ENCODE data around the gene TXK.
A peak's percentile ranks its signal among the peaks of the same experiment; 100 is the strongest.

TXK gene

DNA sequence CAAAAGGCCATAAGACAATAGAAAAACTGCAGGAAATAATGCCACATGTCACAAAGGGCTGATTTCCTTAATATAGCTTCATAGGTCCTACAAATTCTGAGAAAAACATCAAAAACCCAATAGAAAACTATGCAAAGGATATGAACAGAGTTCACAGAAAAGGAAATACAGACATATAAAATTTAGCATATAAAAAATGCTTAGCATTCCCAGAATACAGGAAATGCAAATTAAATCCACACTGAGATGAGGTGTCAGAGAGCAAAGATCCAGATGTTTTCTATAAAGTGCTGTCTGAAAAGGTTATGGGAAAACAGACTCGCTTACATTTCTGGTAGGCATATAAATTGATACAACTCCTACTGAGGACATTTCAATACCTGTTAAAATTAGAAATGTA lies 33.8 kb downstream of the TXK start:
- no peak for DNase-seq

DNA sequence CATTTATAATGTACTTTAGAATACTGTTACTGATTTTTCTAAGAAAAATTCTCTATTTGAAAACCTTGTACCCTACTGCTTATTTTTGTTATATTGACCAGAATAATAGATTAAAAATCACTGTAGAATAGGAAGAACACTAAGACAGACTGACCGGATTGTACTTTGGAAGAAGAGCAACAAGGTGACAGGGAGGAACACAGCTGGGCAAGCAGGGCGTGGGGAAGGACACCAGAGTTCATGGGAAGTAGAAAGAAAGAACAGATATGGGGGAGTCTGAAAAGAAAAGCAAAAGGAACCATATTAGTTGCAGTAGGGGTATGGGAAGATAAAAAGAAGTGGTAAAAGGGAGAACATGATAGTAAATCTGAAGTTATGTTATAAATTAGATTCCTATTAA lies 38.6 kb downstream of the TXK start:
- DNase-seq = no peak

DNA sequence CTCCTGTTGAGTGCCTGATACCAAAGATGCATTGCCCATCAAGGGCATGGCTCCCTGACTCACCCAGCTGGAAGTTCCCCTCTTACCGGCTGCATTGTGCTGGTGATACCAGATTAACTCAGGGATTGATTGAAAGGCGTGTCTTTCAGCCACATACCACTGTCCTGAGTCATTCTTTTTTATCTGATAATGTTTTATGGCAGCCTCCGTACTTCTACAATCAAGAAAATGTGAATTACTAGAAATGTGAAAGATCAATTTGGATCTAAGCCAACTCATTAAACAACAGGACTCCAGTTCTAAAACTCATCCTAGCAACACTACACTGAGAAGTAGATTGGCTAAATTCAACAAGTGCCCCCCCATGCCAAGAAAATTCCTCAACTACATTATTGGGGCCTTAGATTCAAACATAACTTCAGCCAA lies 40.0 kb downstream of the TXK start:
- DNase-seq = no peak

DNA sequence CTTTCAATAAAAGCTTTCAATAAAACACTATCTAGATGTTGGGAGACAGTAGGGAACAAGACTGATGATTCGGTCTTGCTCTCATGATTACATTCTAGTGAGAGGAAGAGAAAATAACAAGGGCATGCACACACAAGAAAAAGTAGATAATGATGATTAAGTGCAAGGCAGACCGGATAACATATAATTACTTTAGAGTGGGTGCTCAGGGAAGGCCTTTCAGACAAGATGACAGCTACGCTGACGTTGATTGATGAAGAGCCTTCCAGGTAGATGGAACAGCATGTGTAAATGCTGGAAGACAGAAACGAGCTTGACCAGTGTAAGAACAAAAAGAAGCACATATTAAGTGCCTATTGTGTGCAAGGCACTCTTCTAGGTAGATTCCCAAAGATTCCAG lies 43.4 kb downstream of the TXK start:
- no peak for DNase-seq

DNA sequence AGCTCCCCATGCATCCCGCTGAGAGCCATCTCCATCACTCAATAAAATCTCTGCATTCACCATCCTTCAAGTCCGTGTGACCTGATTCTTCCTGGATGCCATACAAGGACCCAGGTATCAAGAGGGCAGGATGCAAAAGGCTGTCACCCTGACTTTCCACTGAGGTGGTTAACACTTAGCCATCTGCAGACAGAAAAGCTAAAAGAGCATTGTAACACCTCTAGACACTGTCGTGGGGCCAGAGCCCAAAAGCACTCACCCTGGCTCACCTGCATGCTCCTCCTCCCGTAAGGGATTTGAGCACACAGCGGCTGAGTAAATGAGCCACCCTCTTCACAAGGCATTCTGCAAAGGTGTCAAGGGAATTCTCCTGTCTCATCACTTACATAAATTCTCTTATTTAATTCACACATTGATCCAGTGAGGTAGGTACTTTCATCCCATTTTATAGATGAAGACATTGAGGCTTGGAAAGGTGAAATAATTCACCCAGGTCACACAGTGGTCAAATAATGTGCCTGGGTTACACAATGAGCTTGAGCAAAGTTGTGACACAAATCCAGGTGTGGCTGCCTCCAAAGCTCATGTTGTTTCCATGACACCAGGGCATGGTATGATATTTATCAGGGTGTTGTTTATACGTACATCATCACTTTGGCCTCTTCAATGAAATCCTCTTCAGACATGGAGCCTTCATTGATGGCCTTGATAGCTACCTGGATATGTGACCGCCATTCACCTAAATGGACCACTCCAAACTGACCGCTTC lies 48.0 kb downstream of the TXK start:
- no peak for DNase-seq

DNA sequence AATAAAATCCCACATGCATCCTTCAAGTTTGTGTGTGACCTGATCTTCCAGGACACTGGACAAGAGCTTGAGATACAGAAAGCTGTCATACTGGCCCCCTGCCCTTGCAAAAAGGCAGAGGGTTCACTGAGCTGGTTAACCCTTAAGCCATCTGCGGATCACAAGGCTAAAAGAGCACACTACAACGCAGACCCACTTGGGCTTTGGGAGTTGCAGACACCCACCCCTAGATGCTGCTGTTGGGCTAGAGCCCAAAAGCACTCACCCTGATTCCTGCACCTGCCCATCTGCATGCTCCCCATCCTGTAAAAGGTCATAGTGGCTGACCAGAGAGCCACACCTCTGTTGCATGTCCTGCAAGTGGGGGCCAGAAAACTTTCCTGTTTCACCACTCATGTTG lies 51.1 kb downstream of the TXK start:
- DNase-seq = no peak

DNA sequence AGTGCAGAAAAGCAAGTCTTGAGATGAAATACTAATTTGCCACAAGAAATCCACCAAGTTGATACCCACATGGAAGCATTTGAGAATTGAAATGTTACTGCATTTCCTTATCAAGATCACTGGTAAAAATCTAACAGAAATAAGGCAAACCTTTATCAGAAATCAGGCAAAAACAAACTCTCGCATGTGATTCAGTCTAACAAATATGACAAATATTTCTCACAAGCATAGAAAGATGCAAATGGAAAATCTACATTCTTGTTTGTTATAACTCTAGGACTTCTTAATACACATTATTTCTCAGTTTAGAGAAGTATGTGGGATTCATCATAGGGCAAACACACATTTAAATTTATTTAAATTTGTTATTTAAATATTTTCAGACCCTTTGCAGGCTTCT lies 52.9 kb downstream of the TXK start:
- DNase-seq = no peak

DNA sequence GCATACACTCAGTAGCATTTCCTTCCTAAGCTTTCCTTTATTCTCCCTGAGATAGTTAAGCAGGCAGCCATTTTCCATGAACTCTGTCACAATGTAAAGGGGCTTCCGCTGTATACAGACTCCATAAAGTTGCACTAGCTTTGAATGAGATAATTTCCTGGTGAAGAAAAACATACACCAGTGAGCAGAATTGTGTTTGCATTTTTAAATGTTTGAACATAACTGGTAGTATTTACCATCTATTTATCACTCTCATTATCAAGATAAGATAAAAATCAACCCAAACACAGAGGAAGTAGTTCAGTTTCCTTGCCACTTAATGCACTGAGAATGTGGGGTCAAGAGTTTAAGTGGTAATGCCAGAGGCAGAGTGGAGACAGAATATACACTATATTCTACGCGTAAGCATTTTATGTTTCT lies 54.1 kb downstream of the TXK start:
- DNase-seq = no peak

DNA sequence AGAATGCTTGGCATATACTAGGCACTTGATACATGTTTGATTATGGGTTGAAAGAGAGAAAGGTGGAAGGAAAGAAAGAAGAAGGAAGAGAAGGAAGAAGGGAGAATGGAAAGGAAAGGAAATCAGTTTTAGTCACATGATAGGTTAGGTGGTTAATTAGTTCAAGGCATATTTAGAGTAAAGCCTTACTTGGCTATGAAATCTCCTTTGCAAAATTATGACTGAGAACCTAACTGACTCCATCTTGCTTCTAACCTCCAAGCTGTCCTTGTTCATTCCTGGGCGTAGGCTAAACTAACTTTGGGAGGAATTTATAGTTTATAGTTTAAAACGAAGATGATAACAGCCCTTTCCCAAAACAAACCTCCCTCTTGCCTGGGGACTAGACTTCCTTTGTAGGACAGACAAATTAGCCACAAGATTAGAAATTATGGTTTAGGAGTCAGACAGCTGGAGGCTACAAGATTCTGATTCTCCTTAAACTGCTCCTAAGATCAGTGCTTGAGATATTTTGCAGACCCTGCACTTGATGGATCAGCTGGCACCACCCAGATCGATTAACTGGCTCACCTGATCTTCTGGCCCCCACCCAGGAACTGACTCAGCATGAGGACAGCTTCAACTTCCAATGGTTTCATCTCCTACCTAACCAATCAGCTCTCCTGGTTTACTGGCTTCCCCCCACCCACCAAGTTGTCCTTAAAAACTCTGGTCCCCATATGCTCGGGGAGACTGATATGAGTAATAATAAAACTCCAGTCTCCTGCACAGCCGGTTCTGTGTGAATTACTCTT lies 55.0 kb downstream of the TXK start:
- DNase-seq = no peak

DNA sequence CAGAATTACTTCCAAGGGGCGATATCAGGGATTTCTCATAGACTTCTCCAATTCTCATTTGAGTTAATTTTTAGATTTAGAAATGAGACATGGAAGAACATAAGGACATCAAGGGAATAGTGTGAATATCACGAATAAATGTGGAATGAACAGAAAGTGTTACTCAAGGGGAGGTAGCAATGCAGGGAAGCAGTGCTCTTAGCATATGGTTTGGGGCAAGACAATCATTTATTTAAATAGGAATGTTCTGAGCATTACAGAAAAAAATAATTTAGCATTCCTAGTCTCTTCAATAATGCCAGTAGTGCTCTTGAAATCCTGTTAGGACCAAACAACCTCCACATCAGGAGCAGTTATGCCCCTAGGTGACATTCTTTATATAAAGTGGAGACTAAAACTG lies 55.6 kb downstream of the TXK start:
- DNase-seq = no peak

DNA sequence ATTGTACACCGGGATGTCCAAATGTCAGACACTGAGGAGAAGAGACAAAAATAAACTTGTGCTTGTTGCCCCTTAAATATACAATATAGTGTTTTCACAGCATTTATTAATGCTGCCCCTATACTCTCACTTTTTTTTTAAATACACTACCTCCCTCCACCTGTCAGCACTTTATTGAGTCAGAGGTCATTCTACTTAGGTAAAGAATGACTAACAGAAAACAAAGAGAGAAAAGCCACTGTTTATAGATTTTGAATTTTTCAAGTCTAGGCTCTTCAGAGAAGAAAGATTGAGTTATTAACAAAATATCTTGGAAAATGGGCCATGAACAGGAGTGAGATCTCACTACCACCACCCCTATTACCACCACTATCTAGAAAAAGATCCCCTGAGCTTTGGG lies 59.4 kb downstream of the TXK start:
- DNase-seq = no peak

DNA sequence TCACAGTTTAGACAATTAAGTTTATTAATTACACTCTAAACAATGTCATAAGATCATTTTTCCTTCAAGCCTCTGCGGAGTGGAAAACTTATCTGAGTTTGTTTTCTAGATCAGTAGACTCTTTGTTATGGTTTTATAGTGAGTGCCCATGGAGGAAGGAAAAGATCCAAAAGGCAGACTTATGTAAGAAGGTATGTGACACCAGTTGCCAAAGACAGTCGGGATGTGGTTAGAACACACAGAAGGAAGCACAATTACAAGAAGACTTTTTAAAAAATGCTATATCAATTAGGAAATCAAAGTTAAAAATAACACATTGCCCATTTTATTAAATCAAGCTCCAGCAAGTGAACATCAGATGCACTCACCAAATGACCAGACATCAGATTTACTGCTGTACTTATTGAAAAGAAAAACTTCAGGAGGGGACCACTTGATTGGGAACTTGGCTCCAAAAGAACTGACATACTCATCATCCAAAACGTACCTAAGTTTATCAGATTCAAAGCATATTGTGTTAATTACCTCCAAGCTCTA lies 60.4 kb downstream of the TXK start:
- DNase-seq = no peak

DNA sequence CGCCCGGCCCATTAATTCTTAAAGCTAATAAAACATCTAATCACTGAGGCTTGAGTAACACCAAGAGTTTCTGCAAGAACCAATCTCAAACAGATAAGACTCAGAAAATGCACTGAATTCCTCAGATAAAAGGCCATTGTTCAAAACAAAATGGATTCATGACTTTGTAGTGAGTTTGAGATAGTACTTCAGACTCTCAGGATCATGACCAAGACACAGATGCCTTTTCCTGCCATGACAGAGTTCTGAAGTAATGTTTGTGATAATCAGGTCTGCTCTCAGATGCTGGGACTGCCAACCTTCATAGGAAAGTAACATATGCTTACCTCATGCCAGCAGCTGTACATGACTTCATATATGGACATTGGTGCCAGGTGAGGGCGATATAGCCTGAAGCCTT lies 62.9 kb downstream of the TXK start:
- no peak for DNase-seq

DNA sequence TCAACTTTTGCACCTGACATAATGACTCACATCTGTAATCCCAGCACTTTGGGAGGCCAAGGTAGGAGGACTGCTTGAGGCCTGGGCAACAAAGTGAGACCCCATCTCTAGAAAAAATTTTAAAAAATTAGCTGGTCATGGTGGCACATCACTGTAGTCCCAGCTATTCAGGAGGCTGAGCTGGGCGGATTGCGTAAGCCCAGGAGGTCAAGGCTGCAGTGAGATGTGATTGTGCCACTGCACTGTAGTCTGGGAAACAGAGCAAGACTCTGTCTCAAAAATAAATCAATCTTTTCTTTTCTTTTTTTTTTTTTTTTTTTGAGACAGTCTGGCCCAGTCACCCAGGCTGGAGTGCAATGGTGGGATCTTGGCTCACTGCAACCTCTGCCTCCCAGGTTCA lies 65.0 kb downstream of the TXK start:
- no peak for DNase-seq

DNA sequence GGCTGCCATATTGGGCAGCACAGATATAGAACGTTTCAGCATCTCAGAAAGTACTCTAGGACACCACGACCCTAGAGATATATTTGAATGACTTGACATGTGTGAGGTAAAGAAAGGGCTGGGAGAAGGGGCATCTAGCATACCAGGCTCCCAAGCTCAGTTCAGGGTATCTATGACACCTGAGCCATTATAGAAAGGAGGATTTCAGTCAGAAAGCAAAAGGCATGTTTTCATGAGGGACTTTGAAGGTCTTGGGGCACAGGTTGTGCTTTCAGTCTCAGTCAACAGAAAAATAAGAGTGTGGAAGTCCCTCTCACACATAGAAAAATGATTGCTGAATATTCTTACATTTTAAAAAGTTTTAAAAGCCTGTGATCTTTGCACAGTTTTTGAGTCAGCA lies 65.9 kb downstream of the TXK start:
- DNase-seq = no peak

DNA sequence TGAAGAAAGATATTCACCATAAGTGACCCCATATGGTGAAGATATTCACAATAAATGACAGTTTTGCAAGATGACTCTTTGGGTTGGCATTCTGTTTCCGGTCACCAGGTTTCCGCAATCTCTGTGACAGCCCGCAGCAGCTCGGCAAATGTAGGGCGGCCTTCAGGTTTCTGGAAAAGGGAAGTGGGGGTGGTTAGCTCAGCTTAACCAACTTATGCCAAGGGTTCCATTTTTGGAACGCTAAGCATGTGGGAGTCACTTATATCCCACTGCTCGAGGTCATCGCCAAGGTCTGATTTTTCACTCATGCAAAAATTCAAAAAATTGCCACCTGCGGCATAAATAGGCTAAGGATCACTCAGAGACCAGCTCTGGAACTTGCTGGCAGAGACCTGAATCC lies 66.5 kb downstream of the TXK start:
- no peak for DNase-seq

DNA sequence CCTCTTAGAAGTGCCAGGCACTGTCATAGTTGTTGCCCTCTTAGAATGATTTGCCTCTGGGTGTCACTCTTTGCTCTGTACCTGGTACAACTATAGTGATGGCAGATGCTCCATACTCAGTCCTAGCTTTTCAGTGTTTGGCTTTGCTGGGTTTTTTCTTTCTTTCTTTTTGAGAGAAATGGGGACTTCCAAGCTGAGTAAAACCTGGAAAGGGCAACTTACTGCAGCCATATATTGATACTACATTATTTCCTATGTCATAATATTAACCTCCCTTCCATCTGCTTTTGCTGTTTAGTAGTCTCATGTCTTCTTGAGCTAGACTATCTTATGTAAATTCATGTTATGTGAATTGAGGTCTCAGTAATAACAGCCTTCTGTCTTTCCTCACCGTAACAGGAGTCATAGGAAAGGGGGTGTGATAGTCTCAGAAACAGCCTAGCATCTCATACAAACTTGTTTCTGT lies 68.4 kb downstream of the TXK start:
- no peak for DNase-seq

DNA sequence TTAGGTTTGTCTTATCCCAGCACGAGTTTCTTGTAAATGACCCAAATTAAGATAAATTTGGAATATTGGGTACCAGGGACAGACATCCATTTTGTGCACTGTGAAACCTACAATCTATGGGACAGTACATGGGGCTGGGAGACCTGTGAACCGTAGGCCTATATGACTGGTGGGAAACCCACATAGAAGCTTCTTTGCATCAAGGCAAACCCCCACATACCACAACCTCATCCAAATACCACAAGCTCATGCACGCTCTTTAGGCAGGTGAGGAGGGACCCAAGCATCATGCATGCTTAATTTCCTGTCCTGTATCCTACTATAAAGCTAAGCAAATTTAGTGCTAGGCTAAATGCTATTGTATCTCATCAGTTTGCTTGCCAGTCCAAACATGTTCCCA lies 69.7 kb downstream of the TXK start:
- no peak for DNase-seq

DNA sequence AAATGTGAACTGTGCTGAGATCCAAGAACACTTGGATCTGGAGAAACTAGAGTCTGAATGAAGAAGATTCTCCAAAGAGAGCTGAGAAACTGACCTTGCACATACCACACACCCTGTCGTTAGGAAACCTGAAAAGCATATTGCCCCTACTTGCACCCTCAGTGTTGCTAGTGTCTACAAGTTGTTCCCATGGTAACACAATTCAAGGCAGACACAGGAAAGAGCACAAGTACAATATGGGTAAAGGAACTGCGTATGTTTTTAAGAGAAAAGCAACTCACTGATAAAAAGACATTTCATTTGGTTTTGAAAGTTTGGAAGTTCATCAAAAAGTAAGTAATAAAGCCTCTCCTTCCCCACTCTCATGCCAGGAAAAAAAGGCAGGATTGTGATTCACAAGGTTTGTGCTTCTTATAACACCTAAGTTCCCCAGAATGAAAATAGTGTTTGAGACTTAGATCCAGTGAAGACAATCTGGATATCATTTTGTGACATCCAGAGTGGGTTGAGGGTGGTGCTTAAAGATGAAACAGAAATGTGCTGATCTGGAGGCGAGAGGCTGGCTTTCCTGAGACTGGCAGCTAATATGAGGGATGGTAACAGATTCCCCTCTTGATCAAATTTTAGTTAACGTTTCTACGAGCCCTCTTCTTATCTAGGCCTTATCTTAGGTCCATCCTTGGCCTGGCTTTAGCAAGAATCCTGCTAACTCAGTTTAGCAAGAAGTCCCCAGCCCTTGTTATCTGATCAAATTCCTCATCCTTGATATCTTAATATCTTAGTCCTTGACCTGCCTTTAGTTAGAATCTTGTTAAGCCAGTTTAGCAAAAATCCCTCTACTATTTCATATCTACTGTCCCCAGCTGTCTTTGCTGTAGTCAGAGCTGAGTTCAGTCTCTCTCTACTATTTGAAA lies 75.2 kb downstream of the TXK start:
- no peak for DNase-seq

DNA sequence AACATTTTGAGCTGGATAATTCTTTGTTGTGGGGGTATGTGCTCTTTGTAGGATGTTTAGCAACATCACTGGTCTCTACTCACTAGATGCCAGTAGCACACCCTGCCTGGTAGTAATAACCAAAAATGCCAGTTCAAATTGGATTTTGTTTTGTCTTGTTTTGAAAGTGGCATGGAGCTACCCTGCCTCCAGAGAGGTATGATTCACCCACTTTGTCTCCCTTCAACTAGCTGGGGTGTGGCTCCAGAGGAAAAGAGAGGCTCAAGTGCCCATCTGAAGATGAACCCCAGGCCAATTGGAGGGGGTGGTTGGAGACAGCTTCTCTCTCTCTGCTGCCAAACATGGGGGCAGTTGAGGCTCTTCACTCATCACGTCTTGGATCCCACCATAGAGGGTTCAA lies 83.0 kb downstream of the TXK start:
- DNase-seq = no peak

DNA sequence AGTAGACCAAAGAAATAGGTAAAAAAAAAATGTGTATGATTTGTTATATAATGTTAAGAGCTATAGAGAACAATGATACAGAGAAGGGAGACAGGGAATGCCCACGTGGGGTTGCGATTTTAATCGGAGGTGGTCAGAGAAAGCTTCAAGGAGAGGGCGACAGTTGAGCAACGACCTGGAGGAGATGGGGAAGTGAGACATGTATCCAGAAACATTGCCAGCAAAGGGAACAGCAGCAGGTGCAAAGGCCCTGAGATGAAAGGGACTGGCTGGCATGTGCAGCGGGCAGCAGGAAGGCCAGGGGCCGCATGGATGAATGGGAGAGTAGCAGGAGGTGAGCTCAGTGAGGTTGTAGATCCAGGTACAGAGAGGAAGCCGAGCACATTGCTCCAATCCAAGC lies 84.6 kb downstream of the TXK start:
- DNase-seq = no peak

DNA sequence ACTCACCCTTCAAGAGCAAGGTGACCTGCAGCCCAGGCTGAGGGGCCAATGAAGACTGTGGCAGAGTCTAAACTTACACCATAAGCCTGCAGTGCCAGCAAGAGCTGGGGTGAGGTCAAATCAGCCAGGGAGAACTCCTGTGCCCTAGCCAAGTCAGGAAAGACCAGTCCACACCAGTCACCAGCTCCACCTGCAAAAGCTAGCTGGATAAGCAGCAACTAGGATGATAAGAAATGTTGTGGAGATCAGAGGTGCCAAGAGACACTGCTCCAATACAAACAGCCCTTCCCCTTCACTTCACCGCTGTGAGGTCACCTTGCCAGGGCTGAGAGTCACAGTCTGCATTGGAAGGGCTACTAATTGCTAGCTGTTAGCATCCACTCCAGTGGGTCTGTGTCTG lies 86.2 kb downstream of the TXK start:
- no peak for DNase-seq

DNA sequence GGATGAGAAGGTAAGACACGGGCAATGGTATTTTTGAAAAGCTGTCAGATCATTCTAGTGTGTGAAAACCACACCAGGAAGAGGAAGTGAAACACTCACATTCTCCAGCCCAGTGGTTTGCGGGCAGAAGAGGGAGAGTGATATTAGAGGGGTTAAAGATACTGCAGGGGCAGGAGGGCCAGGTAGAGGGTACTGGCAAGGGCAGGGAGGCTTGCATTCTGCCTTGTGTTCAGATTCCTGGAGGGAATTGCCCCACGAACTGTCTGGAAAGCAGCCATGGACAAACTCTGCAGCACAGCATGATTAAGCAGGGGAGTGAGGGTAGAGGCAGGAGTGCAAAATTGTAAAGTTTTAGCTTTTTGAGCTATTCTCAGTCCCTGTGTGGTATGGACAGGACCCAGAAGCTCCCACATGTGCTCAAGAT lies 86.6 kb downstream of the TXK start:
- DNase-seq = peak; percentile 36

All from activated effector memory CD4-positive, alpha-beta T cell treated with Interleukin-2 at 50 U/mL for 16 hours (primary cell).